H9 (cell line): ENCODE measurements around the gene ZNF747. TPM values are rescaled to one million over a fixed set of nuclear protein-coding genes. Genes with fewer than 3 reads are reported as not detected.

Experiments used
- DNase-seq: peaks from one replicate; pipeline ENCODE4 v3.0.0-alpha.2; 2017
- H2AFZ ChIP-seq: one replicate; pipeline ENCODE4 v1.6.1; 2013; ENCODE audit warnings: mild to moderate bottlenecking, low read length, control low read depth, moderate library complexity
- H2AK5ac ChIP-seq: 2 replicates; pipeline ENCODE4 v1.6.1; 2013; ENCODE audit warnings: low read length, control low read depth, mixed read lengths; ENCODE audit not compliant: insufficient read length
- H2BK120ac ChIP-seq: one replicate; pipeline ENCODE4 v1.6.1; 2013; ENCODE audit warnings: low read depth, mild to moderate bottlenecking, low read length, control low read depth, inconsistent platforms; ENCODE audit not compliant: poor library complexity, severe bottlenecking
- H2BK12ac ChIP-seq: 2 replicates; pipeline ENCODE4 v1.6.1; 2013; ENCODE audit warnings: low read length, control low read depth, mixed read lengths, low read depth; ENCODE audit not compliant: insufficient read length
- H2BK15ac ChIP-seq: 2 replicates; pipeline ENCODE4 v1.6.1; 2013; ENCODE audit warnings: low read depth, low read length, control low read depth
- H2BK20ac ChIP-seq: one replicate; pipeline ENCODE4 v1.6.1; 2013; ENCODE audit warnings: low read depth, mild to moderate bottlenecking, low read length, control low read depth, inconsistent platforms; ENCODE audit not compliant: poor library complexity, severe bottlenecking
- H2BK5ac ChIP-seq: 2 replicates; pipeline ENCODE4 v1.6.1; 2013; ENCODE audit warnings: low read length, control low read depth, mixed read lengths; ENCODE audit not compliant: insufficient read length
- H3K14ac ChIP-seq: 2 replicates; pipeline ENCODE4 v1.6.1; 2013; ENCODE audit warnings: low read length, control low read depth; ENCODE audit not compliant: insufficient read depth
- H3K18ac ChIP-seq: 2 replicates; pipeline ENCODE4 v1.6.1; 2013; ENCODE audit warnings: low read depth, mild to moderate bottlenecking, mixed read lengths, low read length, control low read depth; ENCODE audit not compliant: insufficient read length
- H3K23ac ChIP-seq: 2 replicates; pipeline ENCODE4 v1.6.1; 2013; ENCODE audit warnings: low read length, control low read depth, mixed read lengths, low read depth; ENCODE audit not compliant: insufficient read length
- H3K23me2 ChIP-seq: 2 replicates; pipeline ENCODE4 v1.6.1; 2013; ENCODE audit warnings: low read depth, mild to moderate bottlenecking, mixed read lengths, low read length, control low read depth; ENCODE audit not compliant: insufficient read length, poor library complexity, severe bottlenecking
- H3K27ac ChIP-seq: 2 replicates; pipeline ENCODE4 v1.5.1; 2013; ENCODE audit warnings: low read length, control low read depth, mixed read lengths, low read depth; ENCODE audit not compliant: insufficient read length
- H3K27me3 ChIP-seq: 2 replicates; pipeline ENCODE4 v1.6.1; 2013; ENCODE audit warnings: low read length, control low read depth, inconsistent platforms; ENCODE audit not compliant: insufficient read depth
- H3K4ac ChIP-seq: 2 replicates; pipeline ENCODE4 v1.6.1; 2013; ENCODE audit warnings: low read depth, mild to moderate bottlenecking, control low read depth, inconsistent platforms, low read length, moderate library complexity
- H3K4me1 ChIP-seq: 2 replicates; pipeline ENCODE4 v1.6.1; 2013; ENCODE audit warnings: low read length, control low read depth, inconsistent platforms; ENCODE audit not compliant: insufficient read depth
- H3K4me2 ChIP-seq: 2 replicates; pipeline ENCODE4 v1.6.1; 2013; ENCODE audit warnings: low read length, control low read depth, mixed read lengths; ENCODE audit not compliant: insufficient read length, insufficient read depth
- H3K56ac ChIP-seq: 2 replicates; pipeline ENCODE4 v1.6.1; 2013; ENCODE audit warnings: low read depth, mild to moderate bottlenecking, mixed read lengths, low read length, control low read depth; ENCODE audit not compliant: insufficient read length
- H3K79me1 ChIP-seq: 2 replicates; pipeline ENCODE4 v1.6.1; 2013; ENCODE audit warnings: low read depth, mild to moderate bottlenecking, moderate library complexity, low read length, control low read depth, inconsistent platforms; ENCODE audit not compliant: insufficient read depth, poor library complexity, severe bottlenecking
- H3K79me2 ChIP-seq: 2 replicates; pipeline ENCODE4 v1.6.1; 2013; ENCODE audit warnings: low read length, control low read depth, inconsistent platforms; ENCODE audit not compliant: insufficient read depth
- H3K9ac ChIP-seq: 2 replicates; pipeline ENCODE4 v1.6.1; 2013; ENCODE audit warnings: low read length, control low read depth, mixed read lengths; ENCODE audit not compliant: insufficient read length; ENCODE audit errors: extremely low read depth
- H3K9me3 ChIP-seq: one replicate; pipeline ENCODE4 v1.6.1; 2013; ENCODE audit warnings: low read depth, low read length, inconsistent platforms; ENCODE audit not compliant: control insufficient read depth
- H3T11ph ChIP-seq: one replicate; pipeline ENCODE4 v1.6.1; 2013; ENCODE audit warnings: mild to moderate bottlenecking, low read length, control low read depth, inconsistent platforms
- H4K20me1 ChIP-seq: one replicate; pipeline ENCODE4 v1.6.1; 2013; ENCODE audit not compliant: control insufficient read depth, insufficient read length, insufficient read depth
- H4K5ac ChIP-seq: 2 replicates; pipeline ENCODE4 v1.6.1; 2013; ENCODE audit warnings: low read depth, mild to moderate bottlenecking, mixed read lengths, low read length, control low read depth; ENCODE audit not compliant: insufficient read length
- H4K8ac ChIP-seq: replicated peaks from 2 replicates; pipeline ENCODE4 v1.6.1; 2013; ENCODE audit warnings: low read length, control low read depth, mixed read lengths, low read depth; ENCODE audit not compliant: insufficient read length
- H4K91ac ChIP-seq: 2 replicates; pipeline ENCODE4 v1.6.1; 2013; ENCODE audit warnings: low read depth, mild to moderate bottlenecking, moderate library complexity, mixed read lengths, low read length, control low read depth; ENCODE audit not compliant: insufficient read length
- H3K27ac Mint-ChIP-seq, 3 experiments: 2 replicates in 2 of 3; 3 replicates in 1 of 3; pipeline ENCODE4 v1.8.0; 2020 to 2021; ENCODE audit warnings: mixed read lengths in 3 of 3, mild to moderate bottlenecking in 1 of 3, moderate library complexity in 1 of 3
- H3K27me3 Mint-ChIP-seq: 2 replicates; pipeline ENCODE4 v1.8.0; 2021; ENCODE audit warnings: low read depth, mild to moderate bottlenecking, moderate library complexity, mixed read lengths
- H3K36me3 Mint-ChIP-seq, 3 experiments: 2 replicates in 2 of 3; 3 replicates in 1 of 3; pipeline ENCODE4 v1.8.0; 2020 to 2021; ENCODE audit warnings: low read depth in 3 of 3, mixed read lengths in 3 of 3; ENCODE audit not compliant: insufficient read depth in 1 of 3
- H3K4me1 Mint-ChIP-seq, 2 experiments: 2 replicates each; pipeline ENCODE4 v1.8.0; 2020; ENCODE audit warnings: mixed read lengths in 2 of 2
- H3K4me3 Mint-ChIP-seq, 2 experiments: 2 replicates in 1 of 2; 3 replicates in 1 of 2; pipeline ENCODE4 v1.8.0; 2020 to 2021; ENCODE audit warnings: mild to moderate bottlenecking in 2 of 2, mixed read lengths in 2 of 2, moderate library complexity in 1 of 2
- H3K9me3 Mint-ChIP-seq, 2 experiments: 2 replicates in 1 of 2; 3 replicates in 1 of 2; pipeline ENCODE4 v1.8.0; 2020; ENCODE audit warnings: mild to moderate bottlenecking in 2 of 2, mixed read lengths in 2 of 2, moderate library complexity in 1 of 2
- CTCF ChIP-seq: fragments of 200-600 bp; sonication (generic); conservative IDR thresholded peaks from 3 replicates; pipeline ENCODE4 v1.8.0; 2021; ENCODE audit warnings: antibody characterized with exemption, mild to moderate bottlenecking
- WGBS: extraction: QIAGEN DNeasy Blood & Tissue Kit; methylation state at CpG from one replicate; pipeline ENCODE4 v1.1.7; 2013; ENCODE audit warnings: missing lambda C conversion rate, low lambda C conversion rate, mixed read lengths; ENCODE audit not compliant: insufficient read length; ENCODE audit errors: extremely low coverage; 5-methylcytosine and 5-hydroxymethylcytosine counted together
- total RNA-seq: library from RNA; stranded (reverse); gene quantifications from 2 replicates; pipeline ENCODE4 v1.2.1, GENCODE V29; 2021

Gene ZNF747
- total RNA-seq, 1 experiment from 2014 or later: 18.4 TPM

DNA sequence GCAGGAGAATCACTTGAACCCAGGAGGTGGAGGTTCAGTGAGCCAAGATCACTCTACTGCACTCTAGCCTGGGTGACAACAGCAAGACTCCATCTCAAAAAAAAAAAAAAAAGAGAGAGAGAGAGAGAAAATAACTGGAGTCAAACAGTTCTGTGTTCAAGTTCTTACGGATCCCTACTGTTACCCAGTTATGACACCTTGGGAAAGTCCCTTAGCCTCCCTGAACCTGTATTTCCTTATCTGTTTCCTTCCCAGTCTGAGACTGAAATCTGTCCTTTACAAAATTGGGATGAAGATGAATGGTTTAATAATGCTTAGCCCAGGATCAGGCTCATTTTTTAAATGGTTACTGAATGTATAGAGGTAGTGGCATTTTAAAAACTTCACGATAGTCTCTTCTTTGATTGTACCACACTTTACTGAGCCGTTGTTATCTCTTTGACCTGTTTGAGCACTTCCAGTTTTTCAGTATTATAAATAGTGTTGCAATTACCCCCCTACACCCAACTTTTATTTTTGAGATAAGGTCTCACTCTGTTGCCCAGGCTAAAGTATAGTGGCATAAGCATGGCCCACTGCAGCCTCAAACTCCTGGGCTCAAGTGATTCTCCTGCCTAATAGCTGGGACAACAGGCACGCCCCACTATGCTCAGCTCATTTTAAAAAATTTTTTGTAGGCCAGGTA is 25.4 kb downstream of the ZNF747 start:
- H3K27me3 Mint-ChIP-seq: peaks cover 12% of the 10 kb centered on the region
- DNase-seq: no peak

More for the DNA sequence above, 25.4 kb downstream of the ZNF747 start:
- Histone ChIP-seq H3K79me2 (no peaks in the 10 kb centered on the region), H2BK120ac (no peak overlapping the region), H4K20me1 (no peaks in the 10 kb centered on the region), H3K27ac (no peak overlapping the region), H3K4me1 (no peaks in the 10 kb centered on the region), H3K79me1 (no peaks in the 10 kb centered on the region), H3K14ac (no peak overlapping the region), H3K18ac (no peak overlapping the region), H3K9me3 (no peaks in the 10 kb centered on the region), H2BK20ac (no peak overlapping the region), H2BK5ac (no peak overlapping the region), H3K9ac (no peak overlapping the region), H2BK12ac (no peak overlapping the region), H4K91ac (no peak overlapping the region), H2AK5ac (no peak overlapping the region), H3K23me2 (no peaks in the 10 kb centered on the region), H3K4ac (no peak overlapping the region), H3K27me3 (no peaks in the 10 kb centered on the region), H3T11ph (no peak overlapping the region), H3K56ac (no peak overlapping the region), H2BK15ac (no peak overlapping the region), H3K4me2 (no peak overlapping the region), H4K8ac (no peak overlapping the region), H2AFZ (no peak overlapping the region), H3K23ac (no peak overlapping the region), H4K5ac (no peak overlapping the region)
- no peak for TF ChIP-seq CTCF
- no peak overlapping the region for H3K4me3 Mint-ChIP-seq
- no CpG with 5 or more reads among the region's 4 CpGs for WGBS
- no peaks in the 10 kb centered on the region for H3K9me3 Mint-ChIP-seq
- no peak overlapping the region for H3K27ac Mint-ChIP-seq
- no peaks in the 10 kb centered on the region for H3K36me3 Mint-ChIP-seq
- H3K4me1 Mint-ChIP-seq: no peaks in the 10 kb centered on the region
